Measurements from ENCODE around the gene PROSER2.

Gene PROSER2

GRCh38 chr10:11869743-11870460 is 46.7 kb downstream of the PROSER2 start:
- no peak for DNase-seq (ENCODE audit: low spot score)

- no peak for DNase-seq (ENCODE audit: low spot score)
Measured at GRCh38 chr10:11870461-11870780, 47.3 kb downstream of the PROSER2 start.

- no peak for DNase-seq (ENCODE audit: low spot score)
Measured at GRCh38 chr10:11870900-11871400, 47.8 kb downstream of the PROSER2 start.

GRCh38 chr10:11871466-11871865 is 48.3 kb downstream of the PROSER2 start:
- DNase-seq (ENCODE audit: low spot score): no peak

GRCh38 chr10:11874568-11875493 is 51.7 kb downstream of the PROSER2 start:
- DNase-seq (ENCODE audit: low spot score): peak; percentile 63

GRCh38 chr10:11875494-11876281 is 52.5 kb downstream of the PROSER2 start:
- peak; percentile 57 for DNase-seq (ENCODE audit: low spot score)

- DNase-seq (ENCODE audit: low spot score): no peak
Measured at GRCh38 chr10:11876324-11876723, 53.2 kb downstream of the PROSER2 start.

- DNase-seq (ENCODE audit: low spot score): no peak
Measured at GRCh38 chr10:11876805-11877590, 53.8 kb downstream of the PROSER2 start.

- no peak for DNase-seq (ENCODE audit: low spot score)
Measured at GRCh38 chr10:11877591-11877905, 54.4 kb downstream of the PROSER2 start.

- no peak for DNase-seq (ENCODE audit: low spot score)
Measured at GRCh38 chr10:11878776-11879175, 55.6 kb downstream of the PROSER2 start.

GRCh38 chr10:11879387-11880094 is 56.4 kb downstream of the PROSER2 start:
- DNase-seq (ENCODE audit: low spot score): no peak

GRCh38 chr10:11880151-11881029 is 57.2 kb downstream of the PROSER2 start:
- DNase-seq (ENCODE audit: low spot score): no peak

GRCh38 chr10:11881030-11881476 is 57.9 kb downstream of the PROSER2 start:
- no peak for DNase-seq (ENCODE audit: low spot score)

- no peak for DNase-seq (ENCODE audit: low spot score)
Measured at GRCh38 chr10:11881477-11882417, 58.6 kb downstream of the PROSER2 start.

GRCh38 chr10:11882646-11883375 is 59.7 kb downstream of the PROSER2 start:
- DNase-seq (ENCODE audit: low spot score): no peak

GRCh38 chr10:11884706-11885423 is 61.7 kb downstream of the PROSER2 start:
- no peak for DNase-seq (ENCODE audit: low spot score)

GRCh38 chr10:11885437-11886137 is 62.4 kb downstream of the PROSER2 start:
- no peak for DNase-seq (ENCODE audit: low spot score)

Data from COLO829 (cell line).